K562 (cell line): Measurements from ENCODE around the gene NDFIP2. TPM values are rescaled to one million over a fixed set of nuclear protein-coding genes. Genes with fewer than 3 reads are reported as not detected.
A peak's percentile ranks its signal among the peaks of the same experiment; 100 is the strongest.

Experiments
- ESRRB ChIP-seq: fragments of 250-450 bp; sonication (Bioruptor Pico); IDR thresholded peaks from 2 replicates; pipeline ENCODE4 v1.5.0; 2020; ENCODE audit warnings: mild to moderate bottlenecking, moderate library complexity, borderline replicate concordance
- FOXK1 ChIP-seq: sonication (generic); formaldehyde crosslinking; IDR thresholded peaks from 2 replicates; pipeline ENCODE4 v1.8.0; 2022; ENCODE audit warnings: missing genetic modification reagents, mild to moderate bottlenecking, borderline replicate concordance
- FOXK2 ChIP-seq, 2 experiments: fragments of 450-650 bp; IDR thresholded peaks in 1 of 2; conservative IDR thresholded peaks in 1 of 2; 2 replicates each; pipeline ENCODE4 v1.6.1; 2016; ENCODE audit warnings: low read depth in 2 of 2, mild to moderate bottlenecking in 1 of 2
- HDAC1 ChIP-seq, 2 experiments: fragments of 450-650 bp; IDR thresholded peaks; 2 replicates each; pipeline ENCODE4 v1.6.1; 2016 to 2017; ENCODE audit warnings: inconsistent platforms in 1 of 2, mild to moderate bottlenecking in 1 of 2, moderate library complexity in 1 of 2
- HEY1 ChIP-seq: fragments of 250-450 bp; sonication (Bioruptor Pico); IDR thresholded peaks from 2 replicates; pipeline ENCODE4 v1.5.0; 2020; ENCODE audit warnings: mild to moderate bottlenecking, moderate library complexity, borderline replicate concordance
- HMGN3 ChIP-seq: IDR thresholded peaks from 2 replicates; pipeline ENCODE4 v1.6.1; 2011; ENCODE audit warnings: borderline replicate concordance, low read depth, mild to moderate bottlenecking, mixed read lengths, low read length; ENCODE audit not compliant: insufficient read length; ENCODE audit errors: extremely low read depth
- JUND ChIP-seq, 2 experiments: IDR thresholded peaks; 2 replicates in 1 of 2; 3 replicates in 1 of 2; pipeline ENCODE4 v1.6.1; 2011; ENCODE audit warnings: borderline replicate concordance in 2 of 2, low read depth in 2 of 2, low read length in 2 of 2, improper control_type of control experiment in 1 of 2, missing biosample characterization in 1 of 2, missing genetic modification characterization in 1 of 2, missing genetic modification reagents in 1 of 2
- KHSRP ChIP-seq: fragments of 450-650 bp; IDR thresholded peaks from 2 replicates; pipeline ENCODE4 v1.6.1; 2017
- POLR2G ChIP-seq: fragments of 200-400 bp; formaldehyde crosslinking; IDR thresholded peaks from 2 replicates; pipeline ENCODE4 v1.6.1; 2017; ENCODE audit warnings: low read depth, mild to moderate bottlenecking, antibody characterized with exemption, low read length, moderate library complexity
- SMC3 ChIP-seq: conservative IDR thresholded peaks from 2 replicates; pipeline ENCODE4 v1.6.1; 2011; ENCODE audit warnings: low read depth, low read length, improper control_type of control experiment; ENCODE audit not compliant: insufficient read depth
- XRCC3 ChIP-seq: fragments of 450-650 bp; IDR thresholded peaks from 2 replicates; pipeline ENCODE4 v1.6.1; 2017; ENCODE audit warnings: mild to moderate bottlenecking, moderate library complexity
- ZNF146 ChIP-seq: IDR thresholded peaks from one replicate; pipeline ENCODE4 v1.6.1; 2018; ENCODE audit warnings: missing compliant biosample characterization; ENCODE audit not compliant: unreplicated experiment
- ZNF224 ChIP-seq: sonication (generic); formaldehyde crosslinking; IDR thresholded peaks from 2 replicates; pipeline ENCODE4 v1.8.0; 2022; ENCODE audit warnings: mild to moderate bottlenecking, missing genetic modification reagents
- ZNF316 ChIP-seq: fragments of 450-650 bp; IDR thresholded peaks from 2 replicates; pipeline ENCODE4 v1.6.1; 2016
- ZNF324 ChIP-seq: fragments of 250-450 bp; sonication (Bioruptor Pico); IDR thresholded peaks from 2 replicates; pipeline ENCODE4 v1.4.0; 2020; ENCODE audit warnings: mild to moderate bottlenecking
- ZNF699 ChIP-seq: fragments of 250-450 bp; sonication (Bioruptor Pico); IDR thresholded peaks from 2 replicates; pipeline ENCODE4 v1.8.0; 2021; ENCODE audit warnings: mild to moderate bottlenecking, moderate library complexity; ENCODE audit not compliant: insufficient replicate concordance
- polyA plus RNA-seq, 8 experiments: library from polyadenylated mRNA; depleted of rRNA in 4 of 8; stranded (reverse) in 5 of 8; unstranded in 3 of 8; fragments of >200 nt; fragmentation: Nextera tagmentation in 2 of 8; fragmentation: Illumina TruSeq in 1 of 8; extraction: Ambion mirVana in 2 of 8; extraction: Trizol in 1 of 8; gene quantifications; 2 replicates each; pipeline versions ENCODE4 v1.2.1 to v1.2.3, GENCODE V29; 2011 to 2014; ENCODE audit warnings: inconsistent platforms in 1 of 8, missing spikeins in 1 of 8
- total RNA-seq, 7 experiments: library from RNA; depleted of rRNA in 6 of 7; stranded (reverse); fragments of >200 nt in 6 of 7; fragmentation: Illumina TruSeq in 2 of 7; extraction: Trizol in 2 of 7; gene quantifications; 2 replicates each; pipeline versions ENCODE4 v1.2.1 to v1.2.3, GENCODE V29; 2011 to 2021; ENCODE audit warnings: low replicate concordance in 1 of 7
- TF ChIP-seq, protein P1 (sequence below), 3 experiments: IDR thresholded peaks in 2 of 3; conservative IDR thresholded peaks in 1 of 3; 2 replicates each; pipeline ENCODE4 v1.5.1; 2011 to 2012; ENCODE audit warnings: low read length in 3 of 3, mild to moderate bottlenecking in 3 of 3, control low read depth in 2 of 3, improper control_type of control experiment in 1 of 3, inconsistent platforms in 1 of 3, low read depth in 1 of 3, mixed read lengths in 1 of 3, moderate library complexity in 1 of 3; ENCODE audit not compliant: insufficient read depth in 2 of 3
- TF ChIP-seq, protein P2 (sequence below): fragments of 250-450 bp; sonication (Bioruptor Pico); IDR thresholded peaks from 2 replicates; pipeline ENCODE4 v1.5.1; 2021; ENCODE audit warnings: mild to moderate bottlenecking
- TF ChIP-seq, protein P3 (sequence below): fragments of 450-650 bp; IDR thresholded peaks from 2 replicates; pipeline ENCODE4 v1.7.1; 2018; ENCODE audit warnings: mild to moderate bottlenecking, low read depth; ENCODE audit not compliant: partially characterized antibody
- TF ChIP-seq, protein P4 (sequence below): fragments of 450-650 bp; formaldehyde crosslinking; IDR thresholded peaks from 2 replicates; pipeline ENCODE4 v1.4.0; 2020; ENCODE audit warnings: mild to moderate bottlenecking, moderate library complexity

The NDFIP2 gene
- total and polyA plus RNA-seq, 9 of the 15 experiments (the other 6 are each of a cell fraction or from before 2014, with no cell fraction given), result 13.4 to 54.4 (median 27.8) TPM

DNA sequence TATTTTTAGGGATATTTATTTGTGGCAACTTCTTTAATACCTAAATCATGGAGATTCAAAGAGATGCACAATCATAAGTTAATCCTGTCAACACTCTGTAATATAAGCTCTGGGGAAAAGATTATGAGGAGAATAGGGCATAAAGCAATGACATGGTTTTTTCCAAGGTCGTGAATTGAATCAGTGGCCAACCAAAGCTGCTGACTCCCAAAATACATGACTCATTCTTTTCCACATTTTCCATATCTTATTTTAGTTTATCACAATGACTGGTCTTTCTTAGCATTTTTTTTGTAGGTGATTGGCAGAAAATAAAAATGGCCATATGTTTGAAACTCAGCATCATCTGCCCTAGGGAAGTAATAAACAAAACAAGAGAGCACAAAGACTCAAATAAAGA lies 46.4 kb upstream of the NDFIP2 start (continued):
- TF ChIP-seq ZNF699 (CRISPR knock-in tag) (no peak), KHSRP (no peak), ESRRB (no peak), HDAC1 (IDR thresholded peaks at IDR 0.05) (no peak), FOXK1 (CRISPR knock-in tag) (no peak), HEY1 (no peak), POLR2G (no peak), HMGN3 (no peak), ZNF316 (peak; percentile 26; the same call in 1 of the 2 replicates), ZNF146 (CRISPR knock-in tag) (no peak), ZNF324 (CRISPR knock-in tag) (no peak), ZNF224 (CRISPR knock-in tag) (no peak), JUND (IDR thresholded peaks at IDR 0.05; ENCODE audit: borderline replicate concordance, low read depth, low read length) (peak; percentile 40; the same call in 1 of the 2 replicates), JUND (tag; IDR thresholded peaks at IDR 0.05; ENCODE audit: borderline replicate concordance, low read depth, low read length) (no peak), SMC3 (no peak), XRCC3 (no peak), FOXK2 (conservative IDR thresholded peaks at IDR 0.05 in 1 of 2, IDR thresholded peaks at IDR 0.05 in 1 of 2; ENCODE audit: low read depth in 2 of 2) (no peak)
- TF ChIP-seq, protein P1, sequence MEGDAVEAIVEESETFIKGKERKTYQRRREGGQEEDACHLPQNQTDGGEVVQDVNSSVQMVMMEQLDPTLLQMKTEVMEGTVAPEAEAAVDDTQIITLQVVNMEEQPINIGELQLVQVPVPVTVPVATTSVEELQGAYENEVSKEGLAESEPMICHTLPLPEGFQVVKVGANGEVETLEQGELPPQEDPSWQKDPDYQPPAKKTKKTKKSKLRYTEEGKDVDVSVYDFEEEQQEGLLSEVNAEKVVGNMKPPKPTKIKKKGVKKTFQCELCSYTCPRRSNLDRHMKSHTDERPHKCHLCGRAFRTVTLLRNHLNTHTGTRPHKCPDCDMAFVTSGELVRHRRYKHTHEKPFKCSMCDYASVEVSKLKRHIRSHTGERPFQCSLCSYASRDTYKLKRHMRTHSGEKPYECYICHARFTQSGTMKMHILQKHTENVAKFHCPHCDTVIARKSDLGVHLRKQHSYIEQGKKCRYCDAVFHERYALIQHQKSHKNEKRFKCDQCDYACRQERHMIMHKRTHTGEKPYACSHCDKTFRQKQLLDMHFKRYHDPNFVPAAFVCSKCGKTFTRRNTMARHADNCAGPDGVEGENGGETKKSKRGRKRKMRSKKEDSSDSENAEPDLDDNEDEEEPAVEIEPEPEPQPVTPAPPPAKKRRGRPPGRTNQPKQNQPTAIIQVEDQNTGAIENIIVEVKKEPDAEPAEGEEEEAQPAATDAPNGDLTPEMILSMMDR (IDR thresholded peaks at IDR 0.05 in 2 of 3, conservative IDR thresholded peaks at IDR 0.05 in 1 of 3; ENCODE audit: insufficient read depth in 2 of 3, low read depth in 1 of 3, low read length in 3 of 3), result no peak
- TF ChIP-seq, protein P2, sequence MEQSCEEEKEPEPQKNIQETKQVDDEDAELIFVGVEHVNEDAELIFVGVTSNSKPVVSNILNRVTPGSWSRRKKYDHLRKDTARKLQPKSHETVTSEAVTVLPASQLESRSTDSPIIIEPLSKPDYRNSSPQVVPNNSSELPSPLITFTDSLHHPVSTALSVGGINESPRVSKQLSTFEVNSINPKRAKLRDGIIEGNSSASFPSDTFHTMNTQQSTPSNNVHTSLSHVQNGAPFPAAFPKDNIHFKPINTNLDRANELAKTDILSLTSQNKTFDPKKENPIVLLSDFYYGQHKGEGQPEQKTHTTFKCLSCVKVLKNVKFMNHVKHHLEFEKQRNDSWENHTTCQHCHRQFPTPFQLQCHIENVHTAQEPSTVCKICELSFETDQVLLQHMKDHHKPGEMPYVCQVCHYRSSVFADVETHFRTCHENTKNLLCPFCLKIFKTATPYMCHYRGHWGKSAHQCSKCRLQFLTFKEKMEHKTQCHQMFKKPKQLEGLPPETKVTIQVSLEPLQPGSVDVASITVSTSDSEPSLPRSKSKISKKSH (CRISPR knock-in tag), result no peak
- TF ChIP-seq, protein P3, sequence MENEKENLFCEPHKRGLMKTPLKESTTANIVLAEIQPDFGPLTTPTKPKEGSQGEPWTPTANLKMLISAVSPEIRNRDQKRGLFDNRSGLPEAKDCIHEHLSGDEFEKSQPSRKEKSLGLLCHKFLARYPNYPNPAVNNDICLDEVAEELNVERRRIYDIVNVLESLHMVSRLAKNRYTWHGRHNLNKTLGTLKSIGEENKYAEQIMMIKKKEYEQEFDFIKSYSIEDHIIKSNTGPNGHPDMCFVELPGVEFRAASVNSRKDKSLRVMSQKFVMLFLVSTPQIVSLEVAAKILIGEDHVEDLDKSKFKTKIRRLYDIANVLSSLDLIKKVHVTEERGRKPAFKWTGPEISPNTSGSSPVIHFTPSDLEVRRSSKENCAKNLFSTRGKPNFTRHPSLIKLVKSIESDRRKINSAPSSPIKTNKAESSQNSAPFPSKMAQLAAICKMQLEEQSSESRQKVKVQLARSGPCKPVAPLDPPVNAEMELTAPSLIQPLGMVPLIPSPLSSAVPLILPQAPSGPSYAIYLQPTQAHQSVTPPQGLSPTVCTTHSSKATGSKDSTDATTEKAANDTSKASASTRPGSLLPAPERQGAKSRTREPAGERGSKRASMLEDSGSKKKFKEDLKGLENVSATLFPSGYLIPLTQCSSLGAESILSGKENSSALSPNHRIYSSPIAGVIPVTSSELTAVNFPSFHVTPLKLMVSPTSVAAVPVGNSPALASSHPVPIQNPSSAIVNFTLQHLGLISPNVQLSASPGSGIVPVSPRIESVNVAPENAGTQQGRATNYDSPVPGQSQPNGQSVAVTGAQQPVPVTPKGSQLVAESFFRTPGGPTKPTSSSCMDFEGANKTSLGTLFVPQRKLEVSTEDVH, result no peak
- TF ChIP-seq, protein P4, sequence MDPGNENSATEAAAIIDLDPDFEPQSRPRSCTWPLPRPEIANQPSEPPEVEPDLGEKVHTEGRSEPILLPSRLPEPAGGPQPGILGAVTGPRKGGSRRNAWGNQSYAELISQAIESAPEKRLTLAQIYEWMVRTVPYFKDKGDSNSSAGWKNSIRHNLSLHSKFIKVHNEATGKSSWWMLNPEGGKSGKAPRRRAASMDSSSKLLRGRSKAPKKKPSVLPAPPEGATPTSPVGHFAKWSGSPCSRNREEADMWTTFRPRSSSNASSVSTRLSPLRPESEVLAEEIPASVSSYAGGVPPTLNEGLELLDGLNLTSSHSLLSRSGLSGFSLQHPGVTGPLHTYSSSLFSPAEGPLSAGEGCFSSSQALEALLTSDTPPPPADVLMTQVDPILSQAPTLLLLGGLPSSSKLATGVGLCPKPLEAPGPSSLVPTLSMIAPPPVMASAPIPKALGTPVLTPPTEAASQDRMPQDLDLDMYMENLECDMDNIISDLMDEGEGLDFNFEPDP (CRISPR knock-in tag), result no peak
